GM18511 (cell line): ENCODE results near the gene DENND5B.
"Not testable (repeated sequence)": the region's sequence is repeated elsewhere in the genome, so short reads cannot be mapped to it uniquely, and the experiment has no call there.

ENCODE experiments used
- ATAC-seq: cut with Tn5 transposase; IDR thresholded peaks from one replicate; pipeline ENCODE4 v1.9.1; 2021; ENCODE audit warnings: mild to moderate bottlenecking, moderate library complexity; ENCODE audit not compliant: unreplicated experiment

Gene DENND5B

DNA sequence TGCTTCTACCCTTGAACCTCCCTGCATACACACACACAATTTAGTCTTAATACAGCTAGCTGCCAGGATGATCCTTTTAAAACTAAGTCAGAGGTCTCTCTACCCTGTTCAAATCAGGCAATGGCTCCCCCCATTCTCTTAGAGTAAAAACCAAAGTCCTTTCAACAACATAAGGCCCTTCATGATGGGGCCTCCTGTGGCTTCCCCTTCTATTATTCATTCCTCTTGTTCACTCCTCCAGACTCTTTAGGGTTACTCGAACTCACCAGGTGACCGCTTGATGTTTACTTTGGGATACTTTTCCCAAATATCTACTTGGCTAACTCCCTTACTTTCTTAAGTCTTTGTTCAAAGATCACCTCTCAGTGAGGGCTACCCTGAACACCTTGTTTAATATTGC lies 30.4 kb downstream of the DENND5B start:
- ATAC-seq, result no peak

DNA sequence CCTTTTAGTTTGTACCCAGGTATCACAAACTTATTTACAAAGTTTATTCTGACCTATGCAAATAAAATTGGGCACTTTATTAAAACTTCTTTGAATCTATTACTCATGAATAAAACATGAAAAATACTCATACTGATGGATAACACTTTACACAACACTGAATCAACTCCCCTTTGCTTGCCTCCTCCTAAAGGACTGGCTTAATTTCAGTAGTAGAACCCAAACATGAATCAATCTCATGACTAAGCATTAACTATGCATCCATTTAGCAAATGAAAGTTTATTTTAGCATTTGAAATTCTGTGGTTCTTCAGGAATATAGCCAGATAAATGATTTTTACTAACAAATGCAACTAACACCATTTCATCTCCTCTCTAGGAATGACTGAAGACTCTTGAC lies 32.4 kb downstream of the DENND5B start:
- no peak for ATAC-seq

DNA sequence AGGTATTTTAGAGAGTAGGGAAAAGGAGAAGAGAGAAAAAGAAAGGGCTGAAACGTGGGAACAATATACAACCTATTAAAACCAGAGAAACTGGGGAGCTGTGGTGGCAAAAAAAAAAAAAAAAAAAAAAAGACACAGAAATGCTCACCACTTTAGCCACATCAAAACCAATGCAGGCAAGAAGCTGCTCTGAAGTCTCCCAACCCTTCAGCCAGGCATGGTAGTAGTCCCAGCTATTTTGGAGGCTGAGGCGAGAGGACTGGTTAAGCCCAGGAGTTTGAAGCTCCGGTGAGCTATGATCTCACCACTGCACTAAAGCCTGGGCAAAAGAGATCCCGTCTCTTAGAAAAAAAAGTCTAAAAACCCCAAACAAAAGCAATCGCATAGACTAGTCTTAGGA lies 33.2 kb downstream of the DENND5B start:
- ATAC-seq, result no peak

DNA sequence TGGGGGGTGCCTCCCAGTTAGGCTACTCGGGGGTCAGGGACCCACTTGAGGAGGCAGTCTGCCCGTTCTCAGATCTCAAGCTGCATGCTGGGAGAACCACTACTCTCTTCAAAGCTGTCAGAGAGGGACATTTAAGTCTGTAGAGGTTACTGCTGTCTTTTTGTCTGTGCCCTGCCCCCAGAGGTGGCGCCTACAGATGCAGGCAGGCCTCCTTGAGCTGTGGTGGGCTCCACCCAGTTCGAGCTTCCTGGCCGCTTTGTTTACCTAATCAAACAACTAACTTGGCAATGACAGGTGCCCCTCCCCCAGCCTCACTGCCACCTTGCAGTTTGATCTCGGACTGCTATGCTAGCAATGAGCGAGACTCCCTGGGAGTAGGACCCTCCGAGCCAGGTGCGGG lies 35.5 kb downstream of the DENND5B start:
- not testable (repeated sequence) for ATAC-seq

DNA sequence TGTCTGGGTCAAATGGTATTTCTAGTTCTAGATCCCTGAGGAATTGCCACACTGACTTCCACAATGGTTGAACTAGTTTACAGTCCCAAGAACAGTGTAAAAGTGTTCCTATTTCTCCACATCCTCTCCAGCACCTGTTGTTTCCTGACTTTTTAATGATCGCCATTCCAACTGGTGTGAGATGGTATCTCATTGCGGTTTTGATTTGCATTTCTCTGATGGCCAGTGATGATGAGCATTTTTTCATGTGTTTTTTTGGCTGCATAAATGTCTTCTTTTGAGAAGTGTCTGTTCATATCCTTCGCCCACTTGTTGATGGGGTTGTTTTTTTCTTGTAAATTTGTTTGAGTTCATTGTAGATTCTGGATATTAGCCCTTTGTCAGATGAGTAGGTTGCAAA lies 40.3 kb downstream of the DENND5B start:
- not testable (repeated sequence) for ATAC-seq

DNA sequence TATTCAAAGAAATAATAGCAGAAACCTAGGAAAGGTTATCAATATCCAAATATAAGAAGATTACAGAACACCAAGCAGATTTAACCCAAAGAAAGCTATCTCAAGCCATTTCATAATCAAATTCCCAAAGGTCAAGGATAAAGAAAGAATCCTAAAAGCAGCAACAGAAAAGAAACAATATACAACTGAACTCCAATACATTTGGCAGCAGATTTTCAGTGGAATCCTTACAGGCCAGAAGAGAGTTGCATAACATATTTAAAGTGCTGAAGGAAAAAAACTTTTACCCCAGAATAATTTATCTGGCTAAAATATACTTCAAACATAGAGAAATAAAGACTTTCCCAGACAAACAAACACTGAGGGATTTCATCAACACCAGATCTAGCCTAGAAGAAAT lies 54.3 kb downstream of the DENND5B start:
- ATAC-seq, result no peak

DNA sequence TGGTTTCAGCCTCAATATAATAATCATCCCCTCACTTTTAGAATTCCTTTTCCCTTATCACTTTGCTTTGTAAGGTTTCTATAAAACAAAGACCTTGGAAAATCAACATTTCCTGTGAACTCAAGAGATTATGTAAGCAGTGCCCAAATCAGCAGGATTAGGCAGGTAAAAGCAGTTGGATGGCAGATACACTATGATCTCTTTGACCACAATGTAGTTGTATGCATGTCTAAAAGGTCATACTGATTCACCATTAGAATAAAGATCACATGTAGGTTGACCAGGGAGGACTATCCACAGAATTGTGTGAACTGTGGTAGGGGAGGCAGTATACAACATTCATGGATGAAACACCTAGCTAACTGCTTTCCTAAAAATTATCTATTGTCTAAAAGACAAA lies 57.5 kb downstream of the DENND5B start:
- ATAC-seq, result no peak

DNA sequence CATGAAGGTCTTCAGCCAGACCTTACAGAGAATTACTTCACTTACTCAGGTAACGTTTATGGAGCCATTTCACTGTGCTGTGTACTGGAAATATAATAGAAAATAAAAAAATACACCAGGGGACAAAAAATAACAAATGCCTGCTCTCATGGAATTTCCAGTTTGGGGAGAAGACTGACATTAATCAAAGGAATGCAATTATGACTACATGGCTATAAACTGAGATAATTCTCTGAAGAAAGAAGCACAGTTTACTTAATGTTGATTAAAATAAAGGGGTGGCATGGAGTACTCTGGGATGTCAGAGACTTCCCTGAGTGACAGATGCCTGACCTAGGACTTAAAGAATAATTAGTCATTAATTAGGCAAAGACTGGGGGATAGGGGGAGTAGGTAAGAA lies 59.0 kb downstream of the DENND5B start:
- no peak for ATAC-seq

DNA sequence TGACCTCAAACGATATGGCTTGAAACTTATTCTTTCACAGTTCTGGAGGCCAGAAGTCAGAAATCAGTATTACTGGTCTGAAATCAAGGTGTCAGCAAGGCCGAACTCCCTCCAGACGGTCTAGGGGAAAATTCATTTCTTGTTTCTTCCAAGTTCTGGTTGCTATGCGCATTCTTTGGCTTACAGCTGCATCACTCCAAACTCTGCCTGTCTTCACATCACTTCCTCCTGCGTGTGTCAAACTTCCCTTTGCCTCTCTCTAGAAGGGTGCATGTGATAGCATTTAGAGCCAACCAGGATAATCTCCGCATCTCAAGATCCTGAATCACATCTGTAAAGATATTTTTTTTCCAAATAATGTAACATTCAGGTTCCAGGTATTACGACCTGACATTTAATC lies 62.8 kb downstream of the DENND5B start:
- no peak for ATAC-seq

DNA sequence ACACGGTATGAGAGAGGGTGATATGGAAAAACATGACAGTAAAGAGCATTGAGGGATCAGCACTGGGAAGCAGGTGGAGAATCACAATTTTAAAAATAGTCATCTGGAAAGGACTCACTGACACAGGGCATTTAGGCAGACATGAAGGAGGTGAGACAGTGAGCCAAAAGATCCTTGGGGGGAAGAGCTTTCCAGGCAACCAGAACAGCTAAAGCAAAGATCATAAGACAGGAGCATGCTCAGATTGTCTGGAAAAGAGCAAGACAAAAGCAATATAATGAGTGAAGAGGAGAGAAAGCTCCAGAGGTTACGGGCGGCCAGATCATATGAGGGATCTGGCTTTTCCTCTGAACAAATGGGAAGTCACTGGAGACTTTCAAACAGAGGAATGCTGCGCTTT lies 63.9 kb downstream of the DENND5B start:
- no peak for ATAC-seq

DNA sequence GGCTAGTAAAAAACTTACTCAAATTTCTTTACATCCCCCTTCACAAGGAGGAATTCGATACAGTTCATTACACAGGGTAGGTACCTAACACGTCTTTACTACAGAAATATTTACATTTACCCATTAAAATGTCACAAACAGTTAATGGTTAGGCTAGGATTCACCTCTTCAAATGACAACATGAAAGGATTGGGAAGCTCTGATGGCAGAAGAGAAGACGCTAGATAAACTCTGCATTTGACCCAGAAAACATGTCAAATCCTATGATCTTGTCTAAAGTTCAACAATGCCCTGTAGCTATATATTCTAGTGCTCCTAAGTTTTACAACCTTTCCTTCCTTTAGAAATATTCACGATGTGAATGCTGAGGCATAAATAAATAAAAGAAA lies 64.8 kb downstream of the DENND5B start:
- no peak for ATAC-seq

DNA sequence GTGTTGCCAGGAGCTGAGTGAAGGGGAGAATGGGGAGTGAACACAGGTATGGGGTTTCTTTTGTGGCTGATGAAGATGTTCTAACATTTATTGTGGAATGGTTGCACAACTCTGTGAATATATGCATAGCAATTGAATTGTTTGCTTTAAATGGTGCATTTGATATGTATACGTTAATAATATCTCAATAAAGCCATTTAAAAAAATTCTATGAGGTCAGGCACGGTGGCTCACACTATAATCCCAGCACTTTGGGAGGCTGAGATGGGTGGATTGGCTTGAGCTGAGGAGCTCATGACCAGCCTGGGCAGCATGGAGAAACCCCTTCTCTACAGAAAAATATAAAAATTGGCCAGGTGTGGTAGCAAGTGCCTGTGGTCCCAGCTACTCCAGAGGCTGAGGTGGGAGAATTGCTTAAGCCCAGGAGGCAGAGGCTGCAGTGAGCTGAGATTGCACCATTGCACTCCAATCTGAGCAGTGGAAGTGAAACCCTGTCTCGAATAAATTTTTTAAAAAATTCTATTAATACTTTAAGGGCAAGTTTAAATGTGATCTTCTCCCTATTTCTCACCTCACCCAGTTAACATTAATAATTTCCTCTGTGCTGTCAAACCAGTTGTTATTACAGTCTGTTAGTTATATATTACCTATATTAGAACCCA lies 65.3 kb downstream of the DENND5B start:
- no peak for ATAC-seq

DNA sequence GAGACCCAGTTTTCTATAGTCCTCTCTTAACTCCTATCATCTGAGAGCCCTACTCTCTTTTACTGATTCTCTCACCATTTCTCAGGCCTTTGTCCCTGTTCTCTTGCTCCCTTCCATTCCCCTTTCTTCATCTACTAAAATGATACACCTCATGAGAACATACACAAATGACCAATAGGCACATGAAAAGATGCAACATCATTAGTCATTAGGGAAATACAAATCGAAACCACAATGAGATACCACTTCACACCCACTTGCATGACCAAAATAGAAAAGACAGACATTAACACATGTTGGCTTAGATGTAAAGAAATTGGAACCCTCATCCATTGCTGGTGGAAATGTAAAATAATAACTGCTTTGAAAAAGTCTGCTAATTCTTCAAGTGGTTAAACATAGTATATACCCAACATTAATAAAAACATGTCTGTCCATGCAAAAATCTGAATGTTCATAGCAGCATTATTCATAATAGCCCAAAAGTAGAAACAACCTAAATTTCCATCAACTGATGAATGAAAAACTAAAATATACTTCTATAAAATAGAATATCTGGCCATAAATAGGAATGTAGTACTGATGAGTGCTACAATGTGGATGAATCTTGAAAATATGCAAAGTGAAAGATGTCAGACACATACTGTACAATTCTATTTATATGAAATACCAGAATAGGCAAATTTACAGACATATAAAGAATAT lies 66.0 kb downstream of the DENND5B start:
- ATAC-seq, result peak; percentile 91

DNA sequence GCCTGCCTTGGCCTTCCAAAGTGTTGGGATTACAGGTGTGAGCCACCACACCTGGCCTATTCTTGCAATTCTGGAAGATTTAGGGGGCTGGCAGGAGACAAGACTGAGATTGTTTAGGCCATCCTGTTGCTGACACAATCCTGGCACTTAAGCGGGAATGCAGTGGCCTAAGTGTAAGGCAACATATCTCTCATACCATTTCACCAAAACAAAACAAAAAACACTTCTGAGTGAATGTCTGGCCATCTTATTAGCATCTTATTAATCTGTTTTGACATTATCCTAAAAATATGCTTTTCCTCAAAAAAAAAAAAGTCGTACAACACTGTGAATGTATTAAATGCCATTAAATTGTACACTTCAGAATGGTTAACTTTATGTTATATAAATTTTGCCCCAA lies 67.6 kb downstream of the DENND5B start:
- no peak for ATAC-seq

DNA sequence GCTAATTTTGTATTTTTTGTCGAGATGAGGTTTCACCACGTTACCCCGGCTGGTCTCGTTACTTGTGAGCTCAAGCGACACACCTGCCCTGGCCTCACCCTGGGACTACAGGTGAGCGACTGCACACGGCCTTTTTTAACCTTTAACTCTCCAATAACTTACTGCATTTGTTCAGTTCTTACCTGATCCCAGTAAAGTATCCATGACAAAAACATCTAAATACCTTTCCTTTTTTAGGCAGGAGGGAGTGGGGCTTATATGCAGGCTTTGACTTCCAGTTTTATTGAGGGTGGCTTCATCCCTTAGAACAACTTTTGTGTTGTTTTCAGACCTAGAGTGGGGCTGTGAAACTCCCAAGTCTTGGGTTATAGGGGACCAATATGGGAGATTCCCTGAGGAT lies 68.3 kb downstream of the DENND5B start:
- no peak for ATAC-seq

DNA sequence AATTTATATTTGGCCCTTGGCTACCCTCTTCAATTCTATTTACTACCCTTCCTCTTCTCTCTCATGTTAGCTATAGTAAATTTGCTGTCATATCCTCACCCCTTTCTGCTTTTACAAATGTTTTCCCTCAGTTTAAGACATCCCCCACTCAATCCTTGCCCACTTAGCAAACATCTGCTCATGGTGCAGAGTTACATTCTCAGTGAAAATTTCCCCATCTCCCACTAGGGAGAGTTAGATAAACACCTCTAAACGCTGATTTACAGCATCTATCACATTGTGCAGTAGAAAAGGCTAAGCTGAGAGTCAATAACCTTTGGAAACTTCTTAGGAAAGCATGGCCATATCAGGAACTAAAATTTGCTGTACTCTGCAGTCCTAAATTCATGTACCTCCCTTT lies 69.0 kb downstream of the DENND5B start:
- no peak for ATAC-seq

DNA sequence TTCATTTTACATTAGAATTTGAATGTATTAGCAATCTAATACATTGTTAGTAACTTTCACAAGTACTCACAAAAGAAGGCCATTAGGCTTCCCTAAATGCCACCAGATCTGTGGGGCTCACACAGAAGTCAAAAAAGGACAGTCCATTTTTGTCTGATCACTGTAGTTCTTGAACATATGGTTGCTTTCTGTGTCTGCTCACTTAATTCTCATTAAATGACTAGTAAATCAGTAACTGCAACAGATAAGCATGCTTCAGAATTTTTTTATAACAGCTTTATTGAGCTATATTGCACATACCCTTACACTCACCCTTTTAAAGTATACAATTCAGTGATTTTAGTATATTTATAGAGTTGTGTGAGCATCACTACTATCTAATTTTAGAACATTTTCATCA lies 71.4 kb downstream of the DENND5B start:
- ATAC-seq, result no peak

DNA sequence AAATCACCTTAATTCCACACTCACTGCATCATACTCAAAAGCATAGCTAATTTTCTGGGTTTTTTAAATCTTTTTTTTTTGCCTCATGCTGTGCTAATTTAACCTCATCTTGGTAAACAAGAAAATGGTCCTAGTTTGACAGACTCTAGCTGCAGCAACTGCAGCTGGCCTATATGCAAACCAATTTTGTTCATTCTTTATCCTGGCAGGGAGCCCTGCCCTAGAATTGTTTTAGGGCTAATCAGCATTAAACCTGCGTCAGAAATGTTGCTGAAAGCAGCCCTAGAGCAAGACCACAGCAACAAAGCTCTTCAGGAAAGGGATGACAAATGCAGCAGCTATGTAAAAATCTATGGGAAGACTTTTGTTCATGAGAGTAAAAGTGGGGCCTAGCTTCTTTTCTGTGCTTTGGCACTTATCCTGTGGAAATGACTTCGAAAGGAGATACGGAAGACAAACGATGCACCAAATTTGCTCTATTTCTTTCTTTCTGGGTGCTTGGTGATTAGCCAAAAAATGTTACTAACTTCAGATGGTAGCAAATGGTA lies 72.2 kb downstream of the DENND5B start:
- ATAC-seq, result no peak

DNA sequence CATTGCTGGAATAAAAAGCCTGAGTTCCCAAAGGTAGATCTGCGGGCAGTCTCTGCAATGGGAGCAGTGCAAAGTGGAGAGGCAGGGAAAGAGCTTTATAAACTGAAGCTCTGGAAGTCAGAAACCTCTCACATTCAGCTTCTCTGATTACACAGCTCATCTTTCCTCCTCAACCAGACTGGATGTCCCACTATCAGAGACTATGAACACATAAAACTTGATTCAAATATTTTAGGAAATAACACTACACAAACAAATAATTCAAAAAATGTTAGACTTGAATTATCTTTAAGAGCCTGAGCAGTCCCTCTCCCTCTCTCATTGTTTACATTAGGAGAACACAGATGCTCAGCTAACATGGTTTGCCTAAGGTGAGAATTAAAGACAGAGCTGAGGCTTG lies 72.9 kb downstream of the DENND5B start:
- no peak for ATAC-seq

DNA sequence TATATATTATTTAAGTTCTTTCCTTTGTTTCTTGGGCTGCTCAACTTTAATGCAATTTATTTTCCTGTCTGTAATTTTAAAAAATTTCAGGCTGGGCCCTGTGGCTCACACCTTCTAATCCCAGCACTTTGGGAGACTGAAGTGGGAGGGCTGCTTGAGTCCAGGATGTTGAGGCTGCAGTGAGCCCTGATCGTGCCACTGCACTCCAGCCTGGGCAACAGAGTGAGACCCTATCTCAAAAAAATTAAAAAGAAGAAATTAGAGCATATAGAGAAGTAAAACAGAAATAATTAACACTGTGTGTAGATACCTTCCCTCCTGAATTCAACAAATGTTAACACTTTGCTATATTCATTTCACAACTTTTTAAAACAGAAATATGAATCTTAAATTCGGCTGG lies 74.2 kb downstream of the DENND5B start:
- no peak for ATAC-seq

DNA sequence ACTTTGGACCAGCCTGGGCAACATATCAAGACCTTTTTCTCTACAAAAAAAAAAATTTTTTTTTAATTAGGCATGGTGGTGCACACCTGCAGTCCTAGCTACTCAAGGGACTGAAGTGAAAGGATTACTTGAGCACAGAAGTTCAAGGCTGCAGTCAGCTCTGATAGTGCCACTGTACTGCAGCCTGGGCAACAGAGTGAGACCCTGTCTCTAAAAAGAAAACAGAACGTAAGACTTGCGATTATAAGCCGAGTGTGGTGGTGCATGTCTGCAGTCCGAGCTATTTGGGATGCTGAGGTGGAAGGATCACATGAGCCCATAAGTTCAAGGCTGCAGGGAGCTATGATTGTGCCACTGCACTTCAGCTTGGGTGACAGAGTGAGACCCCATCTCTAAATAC lies 76.0 kb downstream of the DENND5B start:
- no peak for ATAC-seq

DNA sequence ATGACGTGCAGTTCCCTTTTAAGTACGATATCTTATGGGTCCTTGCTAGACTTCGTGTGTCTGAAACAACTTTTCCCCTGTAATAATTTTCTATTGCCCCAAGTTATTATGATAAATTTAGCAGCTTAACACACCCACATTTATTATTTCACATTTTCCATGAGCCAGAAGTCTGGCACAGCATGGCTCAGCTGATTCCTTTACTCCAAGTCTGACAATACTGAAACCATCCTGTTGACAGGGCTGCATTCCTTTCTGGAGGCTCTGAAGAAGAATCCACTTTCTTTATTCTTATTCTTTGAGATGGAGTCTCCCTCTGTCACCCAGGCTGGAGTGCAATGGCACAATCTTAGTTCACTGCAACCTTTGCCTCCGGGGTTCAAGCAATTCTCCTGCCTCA lies 80.9 kb downstream of the DENND5B start:
- ATAC-seq, result no peak
